ENCODE results near the gene BRD3OS.

BRD3OS gene

DNA sequence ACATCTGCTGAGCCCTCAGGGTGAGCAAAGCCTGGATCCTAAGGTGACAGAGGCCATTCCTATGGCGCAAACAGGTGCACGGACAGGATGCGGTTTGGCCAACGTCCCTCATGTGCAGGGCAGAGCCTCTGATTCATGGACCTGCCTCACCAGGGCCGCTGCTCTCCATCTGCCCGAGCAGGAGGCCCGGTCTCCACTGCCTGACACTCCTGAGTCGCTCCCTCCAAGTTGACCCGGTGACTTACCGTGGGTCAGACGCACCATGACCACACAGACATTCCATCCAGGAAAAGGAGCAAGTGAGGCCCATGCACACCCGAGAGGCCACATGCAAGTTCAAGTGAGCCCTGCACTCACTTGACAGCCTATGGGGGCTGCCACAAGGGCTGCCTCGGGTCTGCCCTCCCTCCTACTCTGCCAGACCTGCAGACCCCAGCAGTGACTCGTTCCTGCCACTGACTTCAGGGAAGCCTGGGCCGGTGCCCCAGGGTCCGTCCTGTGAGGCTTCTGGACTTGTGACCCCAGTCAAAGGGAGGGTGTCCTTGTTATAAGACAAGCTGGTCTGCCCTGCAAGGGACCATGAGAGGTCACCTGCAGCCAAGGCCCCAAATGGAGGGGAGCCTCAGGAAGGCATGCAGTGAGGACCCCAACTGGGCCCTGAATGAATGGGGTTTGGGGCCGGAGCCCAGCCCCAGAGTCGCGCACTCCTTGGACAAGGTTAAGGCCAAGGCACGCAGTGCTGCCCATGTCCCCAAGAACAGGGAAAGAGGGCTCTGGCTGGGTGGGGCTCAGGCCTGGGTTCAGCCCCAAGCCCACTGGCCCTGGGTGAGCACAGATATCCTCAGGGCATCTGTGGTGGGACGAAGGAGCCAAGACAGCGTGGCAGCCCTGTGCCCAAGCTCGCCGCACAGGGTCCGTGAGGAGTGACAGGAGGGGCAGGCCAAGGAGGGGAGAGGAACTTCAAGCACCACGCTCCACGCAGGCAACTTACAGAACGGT is 10.1 kb downstream of the BRD3OS start:
- DNase-seq = no peak

DNA sequence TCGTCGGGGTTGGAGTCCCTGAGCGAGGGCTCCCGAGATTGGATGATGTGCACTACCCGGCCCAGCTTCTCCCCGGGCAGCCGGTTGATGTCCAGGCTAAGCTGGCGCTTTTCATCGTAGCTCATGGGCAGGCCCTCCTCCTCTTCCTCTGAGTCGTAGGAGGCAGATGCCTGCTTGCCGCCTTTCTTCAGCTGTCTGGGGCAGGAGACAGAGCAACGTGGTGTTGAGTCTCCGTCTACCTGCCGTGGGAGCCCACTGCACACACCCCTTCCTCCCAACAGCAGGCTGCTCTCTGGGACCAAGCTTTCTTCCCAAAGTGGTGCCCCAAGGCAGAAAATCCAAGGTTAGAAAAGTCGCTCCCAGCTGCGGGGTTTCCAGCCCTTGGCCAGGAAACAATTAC is 10.8 kb downstream of the BRD3OS start:
- no peak for DNase-seq

DNA sequence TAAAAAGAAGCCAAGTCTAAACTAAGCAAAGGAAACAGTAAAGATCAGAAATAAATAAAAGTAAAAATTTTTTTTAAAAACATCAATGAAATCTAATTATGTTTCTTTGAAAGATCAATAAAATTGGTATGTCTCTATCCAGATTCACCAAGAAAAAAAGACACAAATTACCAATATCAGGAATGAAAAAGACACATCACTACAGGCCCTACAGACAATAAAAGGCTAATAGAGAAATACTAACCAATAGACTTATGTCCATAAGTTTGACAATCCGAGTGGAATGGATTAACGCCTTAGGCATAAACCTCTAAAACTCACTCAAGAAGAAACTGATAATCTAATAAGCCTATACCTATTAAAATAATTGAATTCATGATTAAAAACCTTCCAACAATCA is 12.4 kb downstream of the BRD3OS start:
- DNase-seq = no peak

DNA sequence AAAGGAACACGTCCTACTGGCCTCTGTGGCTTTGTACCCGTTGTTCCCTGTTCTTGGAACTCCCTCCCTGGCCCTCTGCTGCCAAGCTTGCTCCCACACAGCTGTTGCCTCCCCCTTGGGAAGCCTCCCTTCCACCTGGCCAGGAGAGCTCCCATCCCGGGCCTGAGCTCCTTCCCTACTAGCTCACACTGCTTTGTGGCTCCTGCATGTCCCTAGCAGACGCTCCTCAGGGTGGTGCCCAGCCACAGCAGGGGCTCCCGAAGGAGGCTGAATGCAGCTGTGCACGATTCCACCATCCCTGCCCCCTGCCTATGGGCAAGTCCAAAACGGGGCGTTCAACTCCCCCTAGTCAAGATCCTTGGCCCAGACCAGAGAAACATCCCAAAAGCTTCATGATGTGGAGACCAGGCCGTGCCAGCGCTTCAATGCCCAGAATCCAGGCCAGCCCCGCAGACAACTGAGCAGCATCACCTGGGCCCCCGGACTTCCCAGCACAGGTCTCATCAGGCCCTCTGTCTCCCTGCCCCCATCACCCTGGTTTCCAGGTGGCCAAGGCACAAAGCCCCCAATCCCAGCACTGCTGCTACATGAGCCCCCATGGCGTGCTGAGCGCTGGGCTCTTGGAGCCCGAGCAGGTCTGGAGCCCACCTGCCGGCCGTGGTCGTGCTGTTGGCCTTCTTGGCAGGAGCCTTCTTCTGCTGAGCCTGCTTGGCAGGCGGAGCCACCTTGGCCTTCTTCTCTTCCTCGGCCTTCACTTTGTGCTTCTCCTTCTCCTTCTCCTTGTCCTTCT is 14.3 kb downstream of the BRD3OS start:
- no peak for DNase-seq

DNA sequence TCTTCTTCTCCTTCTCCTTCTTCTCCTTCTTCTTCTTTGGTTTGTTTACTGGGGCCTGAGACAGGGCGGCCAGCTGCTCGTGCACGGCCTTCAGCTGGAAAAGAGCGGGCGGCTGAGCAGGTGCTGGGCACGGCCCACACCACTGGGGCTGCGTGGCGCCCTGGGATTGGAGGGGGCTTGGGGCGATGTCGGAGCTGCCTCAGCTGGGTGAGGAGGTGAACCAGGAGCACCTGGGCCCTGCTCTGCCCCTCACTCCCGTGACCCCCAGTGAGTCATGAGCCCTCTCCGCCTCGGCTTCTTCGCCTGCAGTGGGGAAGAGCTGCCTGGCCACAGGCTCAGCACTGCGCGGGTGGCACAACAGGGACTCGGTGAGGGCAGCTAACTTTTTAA is 14.9 kb downstream of the BRD3OS start:
- no peak for DNase-seq

DNA sequence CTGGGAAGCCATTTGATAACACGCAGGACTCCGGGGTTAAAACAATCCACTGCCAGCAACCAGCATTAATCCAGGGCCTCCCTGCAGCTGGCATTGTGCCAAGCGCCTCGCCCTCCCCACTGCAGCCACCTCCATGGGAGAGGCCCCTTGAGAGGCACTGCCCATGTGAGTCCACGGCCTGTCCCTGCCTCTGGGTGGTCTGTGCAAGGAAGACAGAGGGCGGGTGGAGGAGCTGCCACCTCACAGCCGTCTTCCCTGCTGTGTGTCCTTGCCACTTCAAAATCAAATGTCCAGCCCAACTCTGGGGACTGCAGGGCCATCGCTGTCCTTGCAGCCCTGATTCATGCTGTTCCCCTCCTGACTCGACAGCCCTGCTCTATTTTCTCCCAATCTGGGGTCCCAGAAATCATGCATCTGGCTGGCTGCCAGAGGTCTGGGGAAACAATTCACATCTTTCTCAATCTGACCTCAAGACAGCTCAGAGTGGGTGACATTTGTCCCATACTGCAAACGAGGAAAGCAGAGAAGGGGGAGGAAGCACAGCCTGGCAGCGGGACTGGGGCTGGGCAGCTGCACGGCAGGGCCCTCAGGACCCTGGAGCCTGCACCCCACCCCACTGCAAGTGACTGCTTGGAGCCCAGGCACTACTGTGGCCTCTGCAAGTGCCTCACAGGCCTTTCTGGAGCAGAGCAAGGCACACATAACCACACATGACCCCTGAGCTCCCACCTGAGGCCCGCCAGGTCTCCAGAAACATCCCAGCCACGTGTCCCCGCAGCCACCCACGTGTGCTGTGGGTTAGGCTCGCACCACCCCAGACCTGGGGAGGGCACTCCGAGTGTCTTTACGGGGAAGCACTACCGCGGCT is 15.7 kb downstream of the BRD3OS start:
- DNase-seq = no peak

DNA sequence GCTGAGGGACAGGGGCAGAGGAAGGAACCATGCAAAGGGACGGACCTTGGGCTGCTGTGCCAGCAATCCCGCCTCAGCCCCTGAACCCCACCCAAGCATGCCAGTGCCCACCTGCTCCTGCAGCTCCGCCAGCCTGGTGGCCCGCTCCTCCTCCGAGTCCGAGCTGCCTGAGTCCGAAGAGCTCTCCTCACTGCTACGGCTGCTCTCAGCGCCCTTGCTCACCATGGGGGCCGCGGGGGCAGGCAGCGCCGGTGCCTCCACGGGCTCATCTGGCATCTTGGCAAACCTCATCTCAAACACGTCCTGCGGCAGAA is 16.3 kb downstream of the BRD3OS start:
- DNase-seq = no peak

DNA sequence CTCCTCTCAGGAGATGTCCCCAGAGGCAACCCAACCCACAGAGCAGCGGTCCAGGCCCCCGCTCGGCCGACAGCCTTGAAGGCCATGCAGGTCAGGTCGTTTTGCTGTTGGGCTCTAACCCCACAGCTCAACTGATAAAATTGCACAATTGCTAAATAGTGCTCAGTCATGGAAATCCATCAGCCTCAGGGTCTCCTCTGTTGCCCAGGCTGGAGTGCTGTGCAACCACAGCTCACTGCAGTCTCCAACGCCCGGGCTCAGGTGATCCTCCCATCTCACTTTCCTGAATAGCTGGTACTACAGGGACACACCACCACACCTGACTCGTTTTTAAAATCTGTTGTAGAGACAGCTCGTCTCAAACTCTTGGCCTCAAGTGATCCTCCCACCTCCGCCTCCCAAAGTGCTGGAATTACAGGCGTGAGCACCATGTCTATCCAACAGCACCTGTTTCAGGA is 18.3 kb downstream of the BRD3OS start:
- no peak for DNase-seq

DNA sequence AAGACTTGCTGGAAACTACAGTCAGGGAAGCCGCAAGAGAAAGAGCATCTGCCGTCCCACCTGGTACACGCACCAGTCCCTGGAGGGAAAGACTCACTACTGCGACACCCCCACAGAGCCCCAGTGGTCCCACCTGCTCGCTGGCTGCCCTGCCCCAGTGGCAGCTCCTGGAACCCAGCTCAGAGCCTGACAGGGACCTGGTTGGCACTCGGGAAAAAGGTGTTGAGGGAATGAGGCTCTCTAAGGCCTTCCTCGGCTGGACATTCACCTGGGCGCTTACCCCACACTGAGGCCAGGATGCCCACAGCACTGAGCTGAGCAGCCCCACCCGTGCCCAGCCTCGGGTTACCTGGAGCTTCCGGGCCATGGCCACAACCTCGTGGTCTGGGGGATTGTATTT is 19.7 kb downstream of the BRD3OS start:
- DNase-seq = no peak

DNA sequence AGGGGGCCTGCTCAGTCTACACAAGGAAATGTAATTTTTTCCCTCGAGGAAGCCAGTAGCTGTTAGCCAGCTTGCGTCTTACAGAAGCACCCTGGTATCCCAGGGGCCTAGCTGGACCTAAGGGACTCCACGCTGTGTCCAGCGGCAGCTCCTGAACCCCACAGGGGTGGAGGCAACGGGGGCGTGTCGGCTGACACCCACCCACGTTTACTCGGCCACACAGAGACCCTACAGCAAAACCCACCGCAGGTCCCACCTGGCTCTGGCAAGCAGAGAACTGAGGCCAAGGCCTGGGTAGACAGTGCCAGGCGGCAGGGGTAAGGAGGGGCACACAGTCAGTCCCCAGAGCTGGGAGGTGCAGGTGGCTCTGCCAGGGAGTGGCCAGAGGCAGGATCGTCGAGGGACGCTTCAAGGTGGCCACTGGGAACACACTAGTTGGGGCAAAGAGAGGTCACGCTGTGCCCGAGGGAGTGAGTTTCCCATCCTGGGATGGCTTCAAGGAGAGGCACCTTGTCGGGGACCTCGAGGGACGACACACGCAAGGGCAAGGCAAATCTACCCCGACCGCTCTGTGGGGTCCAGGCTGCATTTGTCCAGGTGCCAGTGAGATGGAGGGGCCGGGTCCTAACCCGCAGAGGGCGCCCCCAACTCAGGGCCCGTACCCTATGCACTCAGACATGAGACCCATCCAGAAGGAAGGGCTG is 20.7 kb downstream of the BRD3OS start:
- DNase-seq = no peak

DNA sequence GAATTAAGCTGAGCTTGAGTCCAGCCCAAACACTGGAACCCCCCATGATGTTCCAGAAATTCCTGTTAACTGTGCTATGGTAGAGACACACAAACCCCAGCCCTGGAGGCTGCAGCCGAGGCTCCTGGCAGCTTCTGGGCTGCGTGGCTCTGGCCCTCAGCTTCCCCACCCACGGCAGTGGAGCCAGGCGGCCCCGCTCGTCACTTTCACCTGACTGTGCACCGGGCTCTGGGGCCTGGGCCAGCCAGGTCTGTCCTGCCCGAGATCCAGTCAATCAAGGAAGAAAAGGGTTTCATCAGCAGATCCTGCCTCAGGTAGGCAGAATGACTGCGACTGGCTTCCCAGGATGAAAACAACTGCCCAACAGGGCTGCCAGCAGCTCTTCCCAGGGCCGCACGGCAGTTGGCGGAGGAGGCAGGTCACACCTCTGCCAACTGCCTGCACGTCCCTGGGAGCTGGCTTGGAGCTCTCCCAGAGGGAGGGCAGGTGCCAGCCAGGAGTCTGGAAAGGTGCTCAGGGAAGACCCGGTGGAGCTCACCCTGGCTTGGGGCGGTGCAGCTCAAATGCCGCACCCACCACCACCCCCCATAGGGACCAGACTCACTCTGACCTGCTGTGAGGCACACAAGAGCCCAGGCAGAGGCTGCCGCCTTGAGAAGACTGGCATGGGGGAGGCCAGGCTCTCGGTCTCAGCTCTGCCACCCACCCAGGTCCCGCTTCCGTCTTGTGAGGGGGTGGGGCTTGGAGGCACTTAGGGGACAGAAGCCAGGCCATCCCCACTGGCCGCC is 21.8 kb downstream of the BRD3OS start:
- no peak for DNase-seq

DNA sequence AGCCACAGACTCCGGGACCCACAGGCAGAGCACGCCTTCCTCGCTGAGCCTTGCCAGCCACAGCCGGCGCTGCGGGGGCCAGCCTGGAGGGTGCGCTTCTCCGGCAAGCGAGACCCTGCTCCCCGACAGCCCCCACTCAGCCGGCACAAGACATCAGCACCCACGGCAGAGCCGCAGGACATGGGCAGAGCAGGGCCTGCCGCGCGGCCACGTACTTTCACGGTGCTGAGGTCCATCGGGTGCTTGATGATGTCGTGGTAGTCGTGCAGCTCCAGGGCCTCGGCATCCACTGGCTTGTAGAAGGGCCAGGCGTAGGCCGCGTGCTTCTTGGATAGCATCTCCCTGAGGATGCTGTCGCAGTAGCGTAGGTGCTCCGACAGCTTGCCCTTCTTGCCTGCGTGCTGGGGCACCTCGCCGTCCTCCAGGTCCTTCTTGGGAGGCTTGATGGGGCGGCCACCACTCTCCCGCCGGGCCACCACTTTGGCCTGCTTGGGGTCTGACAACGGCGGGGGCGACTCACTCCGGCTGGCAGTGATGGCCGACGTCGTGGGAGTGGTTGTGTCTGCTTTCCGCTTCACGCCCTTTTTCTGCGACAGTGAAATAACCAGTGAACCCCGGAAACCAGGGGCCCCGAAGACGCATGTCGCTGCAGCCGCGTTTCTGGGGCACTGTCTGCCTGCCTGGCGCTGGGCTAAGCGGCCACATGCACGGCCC is 22.7 kb downstream of the BRD3OS start:
- no peak for DNase-seq

DNA sequence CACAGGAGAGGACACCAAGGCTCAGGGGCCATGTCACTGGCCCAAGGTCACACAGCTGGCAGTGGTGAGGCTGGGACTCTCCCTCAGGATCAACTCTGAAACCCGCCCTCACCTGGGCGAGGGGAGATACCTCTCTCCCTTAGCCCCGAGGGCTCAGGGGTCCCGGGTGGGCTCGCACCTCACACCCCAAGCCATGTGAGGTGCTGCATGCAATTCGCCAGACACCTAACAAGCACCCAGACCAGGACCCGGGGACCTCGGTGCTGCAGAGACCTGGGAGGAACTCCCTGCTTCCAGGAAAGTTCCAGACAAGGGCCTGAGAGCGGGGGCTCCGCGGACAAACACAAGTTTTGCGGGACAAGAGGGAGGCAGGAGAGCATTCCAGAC is 23.3 kb downstream of the BRD3OS start:
- no peak for DNase-seq

DNA sequence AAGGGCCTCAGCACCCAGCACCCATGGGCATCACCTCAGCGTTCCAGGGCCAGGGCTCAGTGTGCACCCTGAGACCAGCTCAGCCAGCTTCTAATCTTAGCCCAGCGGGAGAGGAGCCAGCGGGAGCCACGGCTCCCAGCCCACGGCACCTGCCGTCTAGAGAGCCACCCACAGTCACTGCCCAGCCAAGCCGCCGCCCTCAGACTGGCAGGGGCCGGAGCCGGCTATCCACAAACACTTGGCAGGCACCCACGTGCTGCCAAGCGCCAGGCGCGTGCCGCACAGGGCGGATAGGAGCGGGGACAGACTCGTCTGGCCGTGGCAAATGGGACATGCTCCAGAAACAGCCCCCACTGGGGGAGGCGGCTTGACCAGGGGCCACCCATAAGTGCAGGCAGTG is 24.0 kb downstream of the BRD3OS start:
- no peak for DNase-seq

DNA sequence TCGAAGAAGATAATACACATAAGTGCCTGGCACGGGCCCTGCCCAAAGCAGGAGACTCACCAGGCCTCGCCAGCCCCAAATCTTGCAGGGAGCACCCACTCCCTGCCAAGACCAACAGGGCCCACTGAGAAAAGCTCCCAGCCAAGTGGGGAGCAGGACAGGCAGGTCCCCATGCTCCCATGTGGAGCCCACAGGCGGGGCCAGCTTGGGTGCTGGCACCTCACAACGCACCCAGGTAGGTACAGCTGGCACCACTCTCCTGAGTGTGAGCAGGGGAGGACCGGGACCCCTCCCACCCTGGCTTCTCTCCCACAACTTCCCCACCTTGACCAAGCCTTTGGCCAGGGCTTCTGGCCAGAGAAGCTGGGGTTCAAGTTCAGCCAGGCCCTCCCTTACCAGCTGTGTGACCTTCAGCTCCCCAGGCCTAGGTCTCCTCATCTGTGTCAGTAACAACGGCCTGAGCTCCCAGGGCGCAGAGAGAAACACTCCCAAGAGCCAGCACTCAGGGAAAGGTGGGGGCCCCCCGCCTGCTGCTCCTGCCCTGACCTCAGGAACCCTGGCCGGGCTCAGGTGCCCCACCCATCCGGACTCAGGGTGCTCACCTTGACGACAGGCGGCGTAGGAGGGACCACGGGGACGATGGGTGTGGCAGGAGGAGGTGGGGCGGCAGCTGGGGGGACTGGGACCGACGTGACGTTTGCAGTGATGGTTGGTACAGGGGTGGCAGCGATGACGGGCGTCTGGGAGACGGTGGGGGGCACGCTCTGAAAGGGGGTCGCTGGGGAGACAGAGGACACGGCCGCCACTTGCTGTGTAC is 24.7 kb downstream of the BRD3OS start:
- DNase-seq = no peak

DNA sequence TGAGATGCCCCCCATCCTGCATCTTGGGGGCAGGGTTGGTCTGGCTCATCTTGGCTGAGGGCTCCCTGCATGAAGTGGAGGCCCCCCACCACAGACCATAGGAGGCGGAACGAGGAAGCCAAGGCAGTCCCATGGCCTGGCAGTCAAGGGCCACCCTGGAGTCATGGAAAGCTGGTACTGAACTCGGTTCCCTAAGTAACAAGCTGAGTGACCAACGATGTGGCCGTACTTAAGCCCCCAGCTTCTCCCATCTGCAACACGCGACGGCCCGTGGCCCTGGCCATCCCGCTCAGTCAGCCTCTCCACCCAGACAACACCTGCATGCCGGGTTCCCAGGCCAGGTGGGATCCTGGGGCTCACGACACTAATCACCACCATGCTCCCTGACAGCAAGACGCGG is 25.4 kb downstream of the BRD3OS start:
- DNase-seq = no peak

DNA sequence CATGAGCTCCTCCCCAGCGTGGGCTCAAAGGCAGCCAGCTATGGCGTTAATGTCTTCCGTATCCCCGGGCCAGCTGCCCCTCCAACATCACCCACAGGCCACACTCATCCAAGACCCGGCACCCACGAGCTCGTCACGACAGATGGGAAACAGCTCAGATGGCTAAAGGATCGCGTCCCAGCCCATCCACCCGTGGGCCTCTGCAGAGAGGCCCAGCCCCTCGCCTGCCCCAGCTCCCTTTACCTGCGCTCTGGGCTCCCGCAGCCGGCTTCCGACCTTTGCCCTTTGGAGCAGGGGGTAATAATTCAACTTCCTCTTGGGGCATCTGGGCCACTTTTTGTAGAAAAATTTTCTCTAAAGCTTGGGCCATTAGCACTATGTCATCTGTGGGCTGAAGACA is 26.0 kb downstream of the BRD3OS start:
- no peak for DNase-seq

DNA sequence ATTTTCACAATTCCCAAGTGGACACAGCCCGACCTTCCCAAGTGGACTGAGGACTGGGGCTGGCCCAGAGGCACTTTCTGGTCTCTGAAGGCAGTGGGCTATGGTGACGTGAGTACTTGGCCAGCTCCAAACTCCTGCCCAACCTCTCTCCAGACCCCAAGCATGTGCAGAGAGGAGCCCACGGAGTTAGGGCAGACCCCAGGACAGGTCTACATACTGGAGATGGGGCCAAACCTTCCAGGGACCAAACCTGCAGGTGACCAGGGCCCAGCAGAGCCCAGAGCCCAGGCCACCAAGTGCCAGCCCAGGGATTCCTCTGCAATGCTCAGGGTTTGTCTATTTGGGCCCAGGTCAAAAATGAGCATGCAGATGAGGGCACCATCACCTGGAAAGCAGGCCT is 27.2 kb downstream of the BRD3OS start:
- DNase-seq = no peak

DNA sequence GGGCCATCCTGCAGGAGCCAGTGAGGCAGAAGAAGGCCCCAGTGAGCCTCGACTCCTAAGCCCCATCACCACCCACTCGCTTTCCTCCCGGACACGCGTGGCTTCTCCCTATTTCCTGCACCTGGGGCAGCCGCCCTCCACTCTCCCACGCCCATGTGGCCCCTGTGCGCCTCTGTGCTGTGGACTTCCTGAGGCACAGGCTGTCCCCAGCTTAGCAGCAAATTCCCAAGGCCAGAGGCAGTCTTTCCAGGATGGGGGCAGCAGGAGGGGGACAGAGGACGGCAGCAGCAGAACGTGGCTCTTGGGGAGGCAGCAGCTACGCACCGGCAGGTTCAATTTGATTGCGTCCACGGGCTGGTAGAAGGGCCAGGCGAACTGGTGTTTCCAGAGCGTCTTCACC is 27.7 kb downstream of the BRD3OS start:
- no peak for DNase-seq

DNA sequence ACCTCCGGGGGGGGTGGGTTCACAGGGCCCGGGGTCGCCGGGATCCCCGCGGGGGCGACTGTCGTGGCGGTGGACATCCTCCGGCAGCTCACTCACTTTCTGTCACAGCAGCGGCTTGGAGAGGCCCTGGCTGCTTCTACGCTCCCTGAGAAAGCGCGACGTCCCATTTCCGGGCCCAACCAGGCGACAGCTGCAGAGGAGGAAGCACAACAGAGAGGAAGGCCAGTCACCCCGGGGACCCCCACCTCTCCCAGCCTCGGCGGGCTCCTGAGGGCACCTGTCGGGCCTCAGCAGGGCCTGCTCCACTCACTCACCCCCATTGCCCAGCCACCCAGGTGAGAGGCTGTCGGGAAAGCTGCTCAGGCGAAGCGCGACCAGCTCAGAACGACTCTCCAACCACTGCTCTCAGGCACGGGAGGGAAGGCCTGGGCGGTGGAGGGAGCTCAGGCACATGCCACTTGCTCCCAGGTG is 28.2 kb downstream of the BRD3OS start:
- no peak for DNase-seq
